ENCODE data around the gene XPA.
"Not testable (repeated sequence)": the region's sequence is repeated elsewhere in the genome, so short reads cannot be mapped to it uniquely, and the experiment has no call there.

The XPA gene

DNA sequence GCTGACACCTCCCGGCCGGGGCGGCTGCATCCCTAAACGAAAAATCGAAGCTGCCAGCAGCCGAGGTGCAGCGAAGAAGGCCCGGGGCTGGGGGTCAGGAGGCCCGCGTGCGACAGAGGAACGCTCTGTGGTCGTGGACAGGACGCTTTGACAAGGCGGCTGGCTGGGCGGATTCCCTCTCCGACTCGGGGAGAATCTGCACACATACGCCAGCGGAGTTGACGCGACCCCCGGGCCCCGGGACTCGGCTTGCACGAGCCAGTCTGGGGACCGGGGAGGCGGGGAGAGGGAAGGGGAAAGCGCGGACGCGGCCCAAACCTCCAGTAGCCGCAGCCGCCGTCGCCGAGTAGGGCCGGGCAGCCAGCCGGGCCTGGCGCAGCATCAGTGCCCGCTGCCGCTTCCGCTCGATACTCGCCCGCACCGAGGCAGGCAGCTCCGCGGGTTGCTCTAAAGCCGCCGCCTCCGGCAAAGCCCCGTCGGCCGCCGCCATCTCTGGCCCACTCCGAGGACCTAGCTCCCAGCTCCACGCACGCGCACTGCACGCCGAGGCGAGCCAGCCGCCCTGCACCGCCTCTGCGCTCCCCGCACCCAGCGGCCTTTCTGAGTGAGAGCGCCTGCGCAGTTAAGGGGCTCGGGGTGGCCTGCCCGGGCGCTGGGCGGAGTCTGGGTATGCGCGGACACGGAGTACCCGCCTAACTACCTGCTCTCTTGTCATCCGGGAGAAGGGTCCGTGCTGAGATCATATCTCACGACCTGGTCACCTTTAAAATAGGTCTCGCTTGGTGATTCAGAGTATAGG lies at the start of gene XPA:
XPA (minus strand) TSS at position 538 of the 799 bp plus-strand sequence; CDS start at position 490, 48 bp downstream.
- no peak for DNase-seq

DNA sequence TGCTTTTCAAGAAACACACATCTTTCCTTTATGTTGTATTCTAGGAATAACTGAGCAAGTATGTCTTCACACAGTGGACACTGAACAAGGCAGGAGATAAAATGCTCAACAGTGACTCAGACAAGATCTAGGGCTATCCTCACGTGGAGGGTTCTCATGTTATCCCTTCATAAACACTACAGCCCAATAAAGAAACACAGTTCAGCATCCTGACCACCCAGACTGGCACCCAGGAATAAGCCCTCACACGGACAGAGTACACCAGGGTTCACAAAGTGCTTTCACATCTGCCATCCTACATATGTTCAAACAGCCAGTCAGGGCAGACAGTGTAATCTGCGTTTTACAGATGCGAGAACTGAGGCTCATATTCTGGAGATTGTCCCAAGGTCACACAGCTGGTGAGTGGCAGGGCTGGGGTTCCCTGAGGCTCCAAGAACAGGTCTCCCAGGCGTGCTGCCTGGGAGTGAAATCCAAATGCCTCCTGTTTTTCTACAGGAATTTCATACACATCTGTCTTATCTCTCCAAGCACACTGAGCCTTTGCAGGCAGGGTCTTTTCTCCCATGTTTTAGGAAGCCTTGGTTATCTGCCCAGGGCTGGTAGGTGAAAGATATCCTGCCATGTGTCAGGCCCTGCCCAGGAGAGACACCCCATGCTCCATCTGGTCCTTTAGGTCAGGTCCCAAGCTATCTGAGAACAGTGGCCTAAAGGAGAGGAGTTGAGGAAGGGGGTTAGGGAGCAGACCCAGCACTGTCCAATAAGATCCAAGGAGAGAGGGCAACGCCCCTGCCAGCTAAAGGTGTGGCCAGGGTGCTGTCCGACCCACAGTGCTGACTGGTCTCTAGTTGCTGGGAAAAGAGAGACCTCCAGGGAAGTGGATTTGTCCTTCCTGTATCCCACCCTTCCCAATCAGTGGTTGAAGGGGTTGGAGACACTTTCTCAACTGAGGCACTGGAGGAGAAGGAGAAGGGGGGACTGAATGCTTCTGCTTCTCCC lies 47.9 kb upstream of the XPA start:
- DNase-seq: no peak

DNA sequence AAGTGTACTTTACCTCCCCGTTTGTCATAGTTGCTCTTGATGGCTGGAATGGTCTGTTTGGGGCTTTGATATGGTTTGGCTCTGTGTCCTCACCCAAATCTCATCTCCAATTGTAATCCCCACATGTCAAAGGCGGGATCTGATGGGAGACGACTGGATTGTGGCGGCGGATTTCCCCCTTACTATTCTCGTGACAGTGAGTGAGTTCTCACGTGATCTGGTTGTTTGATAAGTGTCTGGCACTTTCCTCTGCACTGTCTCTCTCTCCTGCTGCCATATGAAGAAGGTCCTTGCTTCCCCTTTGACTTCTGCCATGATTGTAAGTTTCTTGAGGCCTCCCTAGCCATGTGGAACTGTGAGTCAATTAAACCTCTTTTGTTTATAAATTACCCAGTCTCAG lies 46.9 kb upstream of the XPA start:
- not testable (repeated sequence) for DNase-seq

DNA sequence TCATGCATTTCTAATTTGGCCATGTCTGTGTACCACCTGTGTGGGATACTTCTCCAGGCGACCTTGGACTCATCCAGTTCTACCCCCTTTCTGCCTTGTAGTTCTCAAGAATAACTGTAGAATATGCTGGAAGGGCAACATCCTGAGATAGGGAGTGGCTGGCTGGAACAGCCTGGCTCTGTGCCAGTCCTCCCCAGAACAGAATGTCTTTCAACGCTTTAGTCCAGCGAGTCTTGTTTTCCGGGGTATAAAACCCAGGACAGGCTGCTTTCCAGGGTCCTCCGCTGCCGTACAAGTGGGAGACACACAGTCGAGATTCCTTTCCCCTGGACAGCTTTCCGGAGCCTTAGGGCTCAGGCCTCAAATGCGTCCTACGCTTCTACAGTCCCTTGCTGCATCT lies 45.4 kb upstream of the XPA start:
- no peak for DNase-seq

DNA sequence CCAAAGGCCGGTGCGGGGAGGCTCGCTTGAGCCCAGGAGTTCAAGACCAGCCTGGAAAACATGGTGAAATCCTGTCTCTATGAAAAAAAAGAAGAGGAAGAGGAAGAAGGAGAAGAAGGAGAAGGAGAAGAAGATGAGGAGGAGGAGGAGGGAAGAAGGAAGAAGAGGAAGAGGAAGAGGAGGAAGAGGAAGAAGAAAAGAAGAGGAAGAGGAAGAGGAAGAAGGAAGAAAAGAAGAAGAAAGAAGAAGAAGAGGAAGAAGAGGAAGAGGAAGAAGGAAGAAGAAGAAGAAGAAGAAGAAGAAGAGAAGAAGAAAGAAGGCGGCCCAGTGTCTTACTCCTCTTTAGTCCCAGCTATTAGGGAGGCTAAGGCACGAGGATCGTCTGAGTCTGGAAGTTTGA lies 44.8 kb upstream of the XPA start:
- DNase-seq: no peak

DNA sequence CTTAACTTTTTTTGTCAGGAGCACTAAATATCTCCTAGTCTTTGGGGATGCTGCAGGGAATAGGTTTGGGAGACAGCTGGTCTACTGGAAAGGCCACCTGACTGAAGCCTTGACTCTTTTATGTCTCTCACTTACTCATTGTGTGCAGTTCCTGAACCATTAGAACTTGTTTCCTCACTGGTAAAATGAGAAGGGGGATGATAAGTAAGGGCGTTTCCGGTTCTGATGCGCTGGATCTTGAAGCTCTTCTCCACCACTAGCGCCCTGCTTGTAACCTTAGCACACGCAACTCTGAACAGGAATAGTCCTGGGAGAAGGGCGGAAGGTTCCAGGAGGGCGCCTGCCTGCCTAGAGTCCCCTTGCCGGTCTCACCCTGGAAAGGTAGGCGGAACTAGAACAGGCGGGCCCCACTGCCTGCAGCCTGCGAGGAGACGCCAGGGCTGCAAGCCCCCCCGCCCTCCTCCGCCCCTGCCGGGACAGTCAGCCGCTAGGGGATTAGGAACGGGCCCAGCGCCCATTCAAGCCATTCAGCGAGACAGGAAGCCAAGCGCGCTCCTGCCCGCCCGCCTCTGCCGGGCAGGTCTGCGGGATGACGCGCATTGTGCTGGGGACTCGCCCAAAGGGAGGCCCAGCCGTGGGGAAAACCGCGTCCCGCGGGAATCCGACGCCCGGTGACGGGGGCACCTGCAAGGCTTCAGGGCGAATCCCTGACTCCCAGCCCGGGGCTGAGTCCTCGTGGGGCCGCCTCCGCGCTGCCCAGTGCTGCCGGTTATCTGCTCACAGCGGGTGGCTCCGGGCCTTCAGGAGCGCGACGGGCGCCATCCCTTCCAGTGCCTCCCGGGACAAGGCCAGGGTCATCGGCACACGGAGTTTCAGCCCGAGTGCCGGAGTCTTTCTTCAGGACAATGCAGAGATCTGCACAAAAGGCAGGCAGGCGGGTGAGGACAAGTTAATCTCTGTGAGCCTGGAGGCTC lies 44.0 kb upstream of the XPA start:
- DNase-seq: no peak

DNA sequence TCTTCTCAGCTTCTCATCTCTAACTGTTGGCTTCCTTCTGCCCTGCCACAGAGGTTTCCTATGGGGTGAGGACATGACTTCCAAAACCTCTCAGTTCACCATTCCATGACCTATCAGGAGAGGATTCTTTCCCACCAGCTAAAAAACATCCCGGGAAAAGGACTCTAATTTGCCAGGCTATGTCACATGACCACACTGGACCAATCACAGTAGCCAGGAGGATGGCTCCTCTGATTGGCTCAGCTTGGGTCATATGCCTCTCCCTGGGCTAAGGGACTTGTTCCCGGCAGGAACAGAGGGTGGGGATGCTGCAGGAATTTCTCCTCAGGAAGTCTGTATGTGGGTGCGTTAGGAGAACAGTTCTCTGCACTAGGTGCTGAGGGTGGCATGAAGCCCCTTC lies 40.3 kb upstream of the XPA start:
- DNase-seq: no peak

DNA sequence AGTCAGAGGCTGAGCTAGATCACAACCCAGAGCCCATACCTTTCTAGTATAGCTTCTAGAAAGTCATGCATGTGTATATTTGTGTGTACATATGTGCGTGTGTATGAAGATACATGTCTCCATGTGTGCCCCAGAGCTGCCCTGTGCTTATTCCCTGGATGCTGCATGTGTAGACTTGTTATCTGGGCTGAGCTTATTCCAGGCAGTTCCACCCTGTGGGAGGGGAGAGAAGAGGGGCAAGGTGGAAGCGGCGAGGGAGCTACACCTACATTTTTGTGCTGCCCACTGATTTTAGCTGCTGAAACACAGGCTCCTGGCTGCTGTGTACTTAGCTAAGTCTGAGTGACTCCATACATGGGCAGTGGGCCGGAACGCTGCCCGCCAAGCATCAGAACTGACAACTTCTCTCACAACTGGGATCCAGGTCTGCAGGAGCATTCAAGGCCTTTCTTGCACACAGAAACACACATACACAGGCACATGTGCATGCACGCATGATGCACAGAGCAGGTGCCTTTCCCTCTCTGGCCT lies 38.0 kb upstream of the XPA start:
- DNase-seq: no peak

DNA sequence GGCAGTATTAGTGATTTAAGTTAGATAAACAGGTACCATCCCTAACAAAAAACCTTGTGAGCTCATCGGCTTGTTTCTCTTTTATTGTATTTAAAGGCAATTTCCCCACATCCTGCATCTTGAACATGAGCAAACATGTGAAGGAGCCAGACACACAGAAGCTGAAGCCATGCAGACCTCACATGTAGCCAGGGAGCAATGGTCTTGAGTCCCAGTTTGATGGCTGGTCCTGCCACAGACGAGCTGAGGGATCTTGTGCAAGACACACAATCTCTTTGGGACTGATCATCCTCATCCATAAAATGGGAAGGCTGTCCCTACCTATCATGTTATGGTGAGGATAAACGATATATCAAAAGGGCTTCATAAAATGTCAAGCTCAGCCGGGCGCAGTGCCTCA lies 29.6 kb upstream of the XPA start:
- no peak for DNase-seq

DNA sequence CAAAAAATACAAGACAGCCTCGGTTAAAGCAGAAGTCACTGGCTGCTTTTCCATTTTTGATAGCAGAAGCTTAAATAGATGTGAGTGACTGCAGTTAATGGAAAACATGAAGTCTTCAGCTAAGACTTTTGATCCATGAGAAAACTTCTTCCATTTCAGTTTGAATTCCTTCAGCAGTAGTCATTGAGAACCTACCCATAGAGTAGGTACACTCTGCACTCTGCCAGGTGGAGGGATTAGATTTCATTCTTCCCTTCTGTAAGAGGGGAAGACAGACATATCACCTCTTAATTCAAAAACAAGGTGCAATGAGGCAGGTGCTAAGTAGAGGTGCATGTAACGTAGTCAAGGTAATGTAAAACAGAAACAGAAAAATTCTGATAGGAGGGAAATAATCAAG lies 26.7 kb upstream of the XPA start:
- no peak for DNase-seq

DNA sequence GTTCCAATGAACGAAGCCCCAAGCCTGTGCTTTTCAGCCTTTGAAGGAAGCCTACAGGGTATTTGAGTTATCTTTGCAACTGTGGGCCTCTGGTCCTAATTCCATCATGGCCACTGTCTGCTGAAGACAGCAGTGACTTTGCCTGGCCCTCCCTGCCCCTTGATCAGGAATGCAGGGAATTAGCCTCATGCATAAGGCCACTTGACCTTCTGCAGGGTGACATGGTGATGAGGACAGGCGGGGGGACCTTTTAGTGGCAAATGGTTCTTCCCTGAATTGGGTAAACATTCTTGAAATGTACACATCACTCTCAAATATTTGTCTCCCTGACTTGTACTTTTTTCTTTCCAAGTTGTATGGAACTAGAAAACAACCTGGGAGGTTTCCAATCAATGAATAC lies 25.2 kb upstream of the XPA start:
- no peak for DNase-seq

DNA sequence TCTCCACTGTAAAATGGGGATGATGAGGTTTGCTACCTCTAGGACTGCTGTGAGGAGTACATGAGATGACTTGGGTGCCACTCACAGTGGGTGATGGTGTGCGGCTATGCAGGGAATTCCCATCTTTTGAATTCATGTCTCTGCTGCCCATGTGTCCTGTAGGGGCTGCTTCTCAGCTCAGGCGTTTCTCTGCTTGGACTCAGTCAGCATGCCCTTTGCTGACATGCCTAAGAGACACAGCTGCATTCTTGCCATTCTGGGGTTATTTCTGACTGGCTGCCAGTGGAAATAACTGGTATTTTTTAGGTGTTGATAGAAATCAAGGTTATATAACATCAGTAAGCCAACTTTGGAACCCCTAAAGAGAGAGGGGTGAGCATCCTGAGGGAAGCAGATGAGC lies 24.3 kb upstream of the XPA start:
- no peak for DNase-seq

DNA sequence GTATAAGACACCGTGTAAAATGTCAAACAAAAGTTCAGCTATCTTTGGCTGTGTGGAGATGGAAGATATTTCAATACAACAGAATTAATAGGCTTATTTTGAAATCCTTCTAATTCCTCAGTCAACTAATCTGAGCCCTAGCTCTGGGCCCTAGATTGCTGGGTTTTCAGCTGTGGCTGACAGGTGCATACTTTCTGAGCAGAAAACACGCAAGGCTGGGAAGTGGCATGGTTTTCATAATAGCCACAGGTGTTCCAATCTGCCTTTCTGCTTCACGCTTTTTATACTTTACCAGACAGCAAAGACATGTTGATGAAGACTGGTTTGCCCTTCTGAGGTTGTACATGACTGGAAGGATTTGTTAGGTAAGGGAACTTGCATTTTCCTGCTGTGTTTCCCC lies 20.7 kb upstream of the XPA start:
- DNase-seq: no peak

DNA sequence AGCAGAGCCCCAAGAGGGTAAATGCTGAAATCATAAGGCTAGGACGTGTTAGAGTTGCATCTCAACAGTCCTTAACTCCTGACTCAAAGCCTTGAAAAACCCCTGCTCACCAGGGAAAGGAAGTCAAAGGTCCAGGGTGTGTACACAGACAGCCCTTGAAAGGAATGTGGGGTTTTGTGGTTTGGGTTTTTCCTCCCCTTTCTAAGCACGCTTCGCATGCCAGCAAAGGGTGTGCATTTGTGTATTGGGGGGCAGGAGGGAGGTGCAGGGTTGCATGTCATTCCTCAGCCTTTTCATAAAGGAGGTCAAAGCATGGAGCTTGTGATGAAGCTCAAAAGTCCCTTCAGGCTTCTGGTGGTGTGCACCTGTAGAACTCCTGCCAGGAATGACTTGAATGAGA lies 17.3 kb upstream of the XPA start:
- DNase-seq: no peak

DNA sequence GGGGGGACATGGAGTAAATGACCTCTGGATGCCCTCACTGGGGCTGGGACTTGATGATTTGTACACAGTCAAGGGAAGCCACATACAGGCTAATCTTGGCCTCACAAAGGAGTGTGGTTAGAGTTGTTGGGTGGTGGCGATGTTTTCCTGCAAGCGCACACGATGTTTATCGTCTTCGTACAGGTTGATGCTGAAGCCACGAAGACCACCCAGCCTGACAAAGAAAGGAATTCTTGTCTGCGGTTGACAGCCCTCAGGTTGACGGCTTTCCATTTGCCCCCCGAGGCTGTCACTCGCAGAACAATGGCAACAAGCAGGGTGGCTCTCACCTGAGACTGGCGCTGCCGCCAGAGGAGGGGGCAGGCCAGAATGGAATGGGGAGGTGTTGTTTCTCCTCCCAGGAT lies 14.1 kb upstream of the XPA start:
- DNase-seq: no peak

DNA sequence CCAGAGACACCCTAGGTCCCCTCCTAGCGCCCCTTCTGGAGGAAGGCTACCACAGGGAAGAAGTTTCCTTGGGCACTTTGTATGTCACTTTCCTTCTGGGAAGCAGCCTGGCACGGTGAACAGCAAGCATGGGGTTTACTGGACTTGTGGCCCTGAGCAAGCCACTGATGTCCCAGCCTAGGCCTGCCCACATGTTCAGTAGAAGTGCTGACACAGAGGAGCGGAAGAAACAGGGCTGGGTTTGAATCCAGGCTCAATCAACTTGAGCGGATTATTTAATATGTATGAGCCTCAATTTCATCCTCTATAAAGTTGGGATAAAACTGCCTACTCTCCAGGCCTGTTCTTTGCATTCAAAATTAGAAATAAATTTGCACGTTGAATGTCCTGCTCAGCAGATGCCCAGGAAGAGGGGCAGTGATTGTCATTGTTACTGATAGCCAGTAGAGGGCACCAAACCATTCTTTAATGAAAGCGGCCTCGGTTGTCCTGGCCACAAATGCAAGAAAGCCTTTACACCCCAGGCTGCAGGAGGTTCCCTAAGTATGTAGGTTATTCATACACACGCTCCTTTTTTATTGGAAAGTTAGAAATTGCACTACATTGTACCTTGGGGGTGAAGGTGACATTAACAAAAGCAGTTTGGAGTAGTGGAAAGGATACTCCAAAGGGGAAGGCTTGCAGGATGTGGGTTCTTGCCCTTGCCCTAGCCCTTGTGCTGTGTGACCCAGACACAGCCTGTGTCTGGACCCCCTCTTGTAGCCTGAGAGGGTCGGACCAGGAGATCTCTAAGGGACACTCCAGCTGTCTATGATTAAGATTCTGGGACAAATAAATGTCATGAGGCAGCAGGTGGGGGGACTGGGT lies 13.4 kb upstream of the XPA start:
- DNase-seq: no peak

DNA sequence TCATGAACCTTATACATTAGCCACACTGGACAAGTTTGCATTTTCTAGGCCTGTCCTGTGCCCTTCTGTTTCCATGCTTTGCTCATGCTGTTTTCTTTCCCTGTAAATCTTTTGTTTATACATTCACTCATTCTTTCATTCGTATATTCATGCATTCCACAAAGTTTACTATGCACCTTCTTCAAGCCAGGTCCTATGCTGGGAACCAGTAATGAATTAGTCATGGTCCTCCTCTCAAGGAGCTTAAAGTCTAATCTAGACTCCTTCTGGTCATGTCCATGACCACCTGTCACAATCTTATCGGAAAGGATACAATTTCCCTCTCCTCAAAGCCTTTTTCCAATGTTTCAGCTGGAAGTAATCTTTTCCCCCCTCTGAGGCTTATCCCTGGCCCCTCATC lies 9.1 kb upstream of the XPA start:
- DNase-seq: no peak

DNA sequence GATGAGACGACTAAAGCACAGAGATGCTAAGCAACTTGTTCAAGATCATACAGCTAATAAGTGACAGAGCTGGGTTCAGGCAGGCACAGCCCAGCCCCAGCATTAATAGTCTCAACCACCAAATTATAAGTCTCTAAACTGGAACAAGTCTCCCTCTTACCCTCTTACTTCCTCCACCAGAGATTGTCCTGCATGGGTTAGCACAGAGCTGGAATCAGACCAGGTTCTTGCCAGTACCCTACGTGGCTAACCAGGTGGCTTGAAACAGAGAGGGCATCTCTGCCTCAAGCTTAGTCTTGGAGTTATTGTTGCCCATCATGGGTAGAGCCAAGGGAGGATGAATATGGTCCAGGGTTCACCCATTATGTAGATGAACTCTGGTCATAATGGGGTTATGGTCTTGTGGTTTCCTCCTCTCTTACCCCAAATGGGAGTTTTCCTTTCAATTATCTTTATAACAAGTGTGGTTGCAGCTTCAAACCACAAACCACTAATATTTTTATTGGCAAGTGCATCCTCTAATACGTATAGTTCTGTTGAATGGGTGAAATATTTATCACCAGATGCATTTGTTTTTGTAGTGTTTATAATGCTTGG lies 8.3 kb upstream of the XPA start:
- DNase-seq: no peak

DNA sequence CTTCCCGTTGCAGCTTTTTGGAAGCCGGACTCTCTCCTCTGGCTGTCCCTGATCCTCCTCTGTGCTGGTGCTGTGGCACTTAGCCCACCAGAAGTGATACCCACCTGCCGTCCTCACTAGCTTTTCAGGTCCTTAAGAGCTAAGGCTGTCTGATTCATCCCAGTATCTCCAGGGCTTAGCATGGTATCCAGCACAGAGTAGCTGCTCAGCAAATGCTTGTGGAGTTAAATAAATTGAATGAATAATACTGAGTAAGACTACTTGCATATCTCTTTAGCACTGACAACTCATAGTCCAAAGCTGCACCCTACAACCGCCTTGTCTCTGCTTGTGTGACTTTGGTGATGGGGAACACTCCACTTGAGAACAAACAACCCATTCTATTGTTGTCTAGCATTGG lies 7.7 kb upstream of the XPA start:
- DNase-seq: no peak

DNA sequence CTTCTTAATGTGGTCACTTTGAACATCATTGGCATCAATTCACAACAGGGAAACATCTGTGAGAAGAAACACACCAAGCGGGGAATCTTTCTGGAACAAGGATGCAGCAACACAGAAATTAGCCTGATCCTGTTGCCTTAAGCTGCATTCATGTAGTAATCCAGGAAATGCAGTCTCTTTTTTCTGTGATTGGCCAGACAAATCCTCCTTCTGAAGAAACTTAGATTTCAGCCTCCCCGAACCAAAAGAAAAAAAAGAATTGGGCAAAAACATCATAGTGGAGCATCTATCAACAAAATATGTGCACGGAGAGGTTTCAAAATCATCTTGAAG lies 7.2 kb upstream of the XPA start:
- DNase-seq: no peak

All from SIG-M5 (cell line).